HepG2 (cell line): ENCODE measurements around the gene GJB2. TPM values are rescaled to one million over a fixed set of nuclear protein-coding genes. Genes with fewer than 3 reads are reported as not detected.

Source experiments
- ATF5 ChIP-seq: sonication (generic); formaldehyde crosslinking; IDR thresholded peaks from 2 replicates; pipeline ENCODE4 v1.4.0; 2020; ENCODE audit warnings: mild to moderate bottlenecking, low read depth, missing genetic modification reagents
- MYC ChIP-seq: sonication (generic); formaldehyde crosslinking; IDR thresholded peaks from 2 replicates; pipeline ENCODE4 v1.9.0; 2021; ENCODE audit warnings: missing genetic modification reagents, borderline replicate concordance
- NFKB2 ChIP-seq: sonication (generic); formaldehyde crosslinking; IDR thresholded peaks from 2 replicates; pipeline ENCODE4 v1.4.0; 2020; ENCODE audit warnings: missing genetic modification reagents, borderline replicate concordance
- PTBP1 ChIP-seq: fragments of 200-400 bp; formaldehyde crosslinking; IDR thresholded peaks from 2 replicates; pipeline ENCODE4 v1.6.1; 2018; ENCODE audit warnings: low read length, low read depth; ENCODE audit not compliant: poor library complexity, severe bottlenecking
- TOPORS ChIP-seq: sonication (generic); formaldehyde crosslinking; IDR thresholded peaks from 2 replicates; pipeline ENCODE4 v1.8.0; 2023; ENCODE audit warnings: mild to moderate bottlenecking, missing genetic modification reagents
- ZNF138 ChIP-seq: sonication (generic); formaldehyde crosslinking; IDR thresholded peaks from 2 replicates; pipeline ENCODE4 v1.5.0; 2020; ENCODE audit warnings: mild to moderate bottlenecking, low read depth, missing genetic modification reagents
- polyA plus RNA-seq, 8 experiments: library from polyadenylated mRNA; depleted of rRNA in 3 of 8; stranded (reverse) in 7 of 8; unstranded in 1 of 8; fragments of >200 nt; fragmentation: Illumina TruSeq in 4 of 8; extraction: Trizol in 4 of 8; gene quantifications; 2 replicates each; pipeline versions ENCODE4 v1.2.1 to v1.2.3, GENCODE V29; 2011 to 2016; ENCODE audit warnings: low read depth in 4 of 8, missing spikeins in 1 of 8, mixed read lengths in 1 of 8; ENCODE audit not compliant: insufficient read depth in 1 of 8
- total RNA-seq, 5 experiments: library from RNA; depleted of rRNA; stranded (reverse); fragments of >200 nt; fragmentation: Illumina TruSeq; extraction: Trizol; gene quantifications; 2 replicates each; pipeline ENCODE4 v1.2.3, GENCODE V29; 2016; ENCODE audit warnings: low read depth in 1 of 5
- TF ChIP-seq, protein P1 (sequence below): sonication (generic); formaldehyde crosslinking; IDR thresholded peaks from 2 replicates; pipeline ENCODE4 v1.4.0; 2020; ENCODE audit warnings: missing genetic modification reagents
- TF ChIP-seq, protein P2 (sequence below): IDR thresholded peaks from 2 replicates; pipeline ENCODE4 v1.6.1; 2012; ENCODE audit warnings: low read length, improper control_type of control experiment

Gene GJB2
- total and polyA plus RNA-seq, 2 of the 13 experiments (the other 11 are each of a cell fraction or from before 2014, with no cell fraction given) = 0.15 to 0.18 TPM

DNA sequence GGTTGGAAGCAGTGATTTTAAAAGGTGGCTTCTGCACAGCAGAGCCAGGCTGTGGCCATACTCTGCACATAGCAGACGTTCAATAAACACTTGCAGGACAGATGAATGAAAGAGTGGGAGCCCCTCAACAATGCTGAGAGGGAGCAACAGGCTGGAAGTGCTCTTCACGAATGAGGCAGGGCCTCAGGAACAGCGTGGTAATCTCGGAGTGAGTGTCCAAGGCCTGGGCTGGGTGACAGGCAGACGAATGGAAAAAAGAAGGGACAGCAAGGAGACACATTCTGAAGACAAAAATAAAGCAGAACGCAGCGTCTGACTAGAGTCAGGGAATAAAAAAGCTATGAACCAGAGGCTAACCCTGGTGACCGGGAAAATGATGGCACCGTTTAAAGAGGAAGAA lies 43.0 kb downstream of the GJB2 start (continued):
- TF ChIP-seq, protein P1, sequence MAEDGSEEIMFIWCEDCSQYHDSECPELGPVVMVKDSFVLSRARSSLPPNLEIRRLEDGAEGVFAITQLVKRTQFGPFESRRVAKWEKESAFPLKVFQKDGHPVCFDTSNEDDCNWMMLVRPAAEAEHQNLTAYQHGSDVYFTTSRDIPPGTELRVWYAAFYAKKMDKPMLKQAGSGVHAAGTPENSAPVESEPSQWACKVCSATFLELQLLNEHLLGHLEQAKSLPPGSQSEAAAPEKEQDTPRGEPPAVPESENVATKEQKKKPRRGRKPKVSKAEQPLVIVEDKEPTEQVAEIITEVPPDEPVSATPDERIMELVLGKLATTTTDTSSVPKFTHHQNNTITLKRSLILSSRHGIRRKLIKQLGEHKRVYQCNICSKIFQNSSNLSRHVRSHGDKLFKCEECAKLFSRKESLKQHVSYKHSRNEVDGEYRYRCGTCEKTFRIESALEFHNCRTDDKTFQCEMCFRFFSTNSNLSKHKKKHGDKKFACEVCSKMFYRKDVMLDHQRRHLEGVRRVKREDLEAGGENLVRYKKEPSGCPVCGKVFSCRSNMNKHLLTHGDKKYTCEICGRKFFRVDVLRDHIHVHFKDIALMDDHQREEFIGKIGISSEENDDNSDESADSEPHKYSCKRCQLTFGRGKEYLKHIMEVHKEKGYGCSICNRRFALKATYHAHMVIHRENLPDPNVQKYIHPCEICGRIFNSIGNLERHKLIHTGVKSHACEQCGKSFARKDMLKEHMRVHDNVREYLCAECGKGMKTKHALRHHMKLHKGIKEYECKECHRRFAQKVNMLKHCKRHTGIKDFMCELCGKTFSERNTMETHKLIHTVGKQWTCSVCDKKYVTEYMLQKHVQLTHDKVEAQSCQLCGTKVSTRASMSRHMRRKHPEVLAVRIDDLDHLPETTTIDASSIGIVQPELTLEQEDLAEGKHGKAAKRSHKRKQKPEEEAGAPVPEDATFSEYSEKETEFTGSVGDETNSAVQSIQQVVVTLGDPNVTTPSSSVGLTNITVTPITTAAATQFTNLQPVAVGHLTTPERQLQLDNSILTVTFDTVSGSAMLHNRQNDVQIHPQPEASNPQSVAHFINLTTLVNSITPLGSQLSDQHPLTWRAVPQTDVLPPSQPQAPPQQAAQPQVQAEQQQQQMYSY (CRISPR knock-in tag) = no peak
- TF ChIP-seq ZNF138 (CRISPR knock-in tag) (no peak), MYC (CRISPR knock-in tag) (no peak), NFKB2 (CRISPR knock-in tag) (no peak), ATF5 (CRISPR knock-in tag) (no peak), TOPORS (CRISPR knock-in tag) (no peak), PTBP1 (no peak)
- TF ChIP-seq, protein P2, sequence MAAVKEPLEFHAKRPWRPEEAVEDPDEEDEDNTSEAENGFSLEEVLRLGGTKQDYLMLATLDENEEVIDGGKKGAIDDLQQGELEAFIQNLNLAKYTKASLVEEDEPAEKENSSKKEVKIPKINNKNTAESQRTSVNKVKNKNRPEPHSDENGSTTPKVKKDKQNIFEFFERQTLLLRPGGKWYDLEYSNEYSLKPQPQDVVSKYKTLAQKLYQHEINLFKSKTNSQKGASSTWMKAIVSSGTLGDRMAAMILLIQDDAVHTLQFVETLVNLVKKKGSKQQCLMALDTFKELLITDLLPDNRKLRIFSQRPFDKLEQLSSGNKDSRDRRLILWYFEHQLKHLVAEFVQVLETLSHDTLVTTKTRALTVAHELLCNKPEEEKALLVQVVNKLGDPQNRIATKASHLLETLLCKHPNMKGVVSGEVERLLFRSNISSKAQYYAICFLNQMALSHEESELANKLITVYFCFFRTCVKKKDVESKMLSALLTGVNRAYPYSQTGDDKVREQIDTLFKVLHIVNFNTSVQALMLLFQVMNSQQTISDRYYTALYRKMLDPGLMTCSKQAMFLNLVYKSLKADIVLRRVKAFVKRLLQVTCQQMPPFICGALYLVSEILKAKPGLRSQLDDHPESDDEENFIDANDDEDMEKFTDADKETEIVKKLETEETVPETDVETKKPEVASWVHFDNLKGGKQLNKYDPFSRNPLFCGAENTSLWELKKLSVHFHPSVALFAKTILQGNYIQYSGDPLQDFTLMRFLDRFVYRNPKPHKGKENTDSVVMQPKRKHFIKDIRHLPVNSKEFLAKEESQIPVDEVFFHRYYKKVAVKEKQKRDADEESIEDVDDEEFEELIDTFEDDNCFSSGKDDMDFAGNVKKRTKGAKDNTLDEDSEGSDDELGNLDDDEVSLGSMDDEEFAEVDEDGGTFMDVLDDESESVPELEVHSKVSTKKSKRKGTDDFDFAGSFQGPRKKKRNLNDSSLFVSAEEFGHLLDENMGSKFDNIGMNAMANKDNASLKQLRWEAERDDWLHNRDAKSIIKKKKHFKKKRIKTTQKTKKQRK = no peak
